ENCODE data around the gene PLAC9.

Gene PLAC9

DNA sequence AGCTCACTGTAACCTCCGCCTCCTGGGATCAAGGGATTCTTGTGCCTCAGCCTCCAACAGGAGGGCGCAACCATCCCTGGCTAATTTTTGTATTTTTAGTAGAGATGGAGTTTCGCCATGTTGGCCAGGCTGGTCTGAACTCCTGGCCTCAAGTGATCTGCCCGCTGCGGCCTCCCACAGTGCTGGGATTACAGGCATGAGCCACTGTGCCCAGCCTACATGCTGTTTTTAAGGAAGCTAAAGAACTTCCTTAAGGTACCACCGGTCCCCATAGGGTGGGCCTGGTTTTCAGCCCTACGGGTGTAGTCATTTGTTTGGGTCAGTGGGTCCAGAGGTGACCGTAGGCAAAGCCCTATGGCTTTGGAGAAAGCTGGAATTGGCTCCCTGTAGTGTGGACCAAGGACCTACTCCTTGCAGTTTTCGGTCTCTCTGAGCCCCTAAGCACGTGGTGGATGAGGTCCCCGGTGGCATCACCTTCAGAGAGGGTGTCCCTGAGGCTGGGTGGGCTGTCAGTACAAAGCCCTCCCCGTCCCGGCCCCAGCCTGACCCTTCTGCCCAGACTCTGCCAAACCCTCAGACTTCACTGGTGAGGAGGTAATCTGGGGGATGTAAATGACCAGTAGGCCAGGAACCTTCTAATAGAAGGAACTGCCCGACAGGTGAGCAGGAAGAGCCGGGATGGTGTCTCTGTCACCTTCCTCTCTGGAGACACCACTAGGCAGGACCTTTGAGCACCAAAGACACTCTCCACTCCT, 42.3 kb downstream of the PLAC9 start:
- POLR2A ChIA-PET = no interaction called here

DNA sequence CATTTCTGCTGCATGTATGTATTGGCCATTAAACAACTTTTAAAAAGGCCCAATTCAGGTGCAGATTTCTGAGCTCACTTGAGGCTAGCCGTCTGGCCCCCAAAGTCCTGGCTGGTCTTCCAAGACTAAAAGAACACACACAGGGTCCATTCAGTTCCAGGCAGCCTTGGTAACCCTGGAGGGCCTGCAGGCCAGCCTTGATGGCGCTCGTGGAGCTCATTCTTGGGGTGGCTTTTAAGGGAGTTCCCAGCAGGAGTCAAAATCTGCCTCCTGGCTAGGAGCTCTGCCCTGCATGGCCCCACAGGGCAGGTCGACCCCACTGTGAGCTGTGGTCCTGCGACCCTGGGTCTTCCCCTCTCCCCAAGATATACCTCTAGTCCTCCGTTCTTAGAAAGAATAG, 44.0 kb downstream of the PLAC9 start:
- ChIA-PET POLR2A (no interaction called here), CTCF (interaction anchor here (1.6 to 3.8 kb wide), 4 partner anchors 9 to 33 kb away, joined by 5 to 17 read pairs (median 8); no protein-coding TSS in a partner anchor)
- DNase-seq (ENCODE audit: low read depth, low spot score) = no peak
- no peak overlapping the region for H3K4me3 ChIP-seq (ENCODE audit: low read depth, low read length)
- TF ChIP-seq, protein P1, sequence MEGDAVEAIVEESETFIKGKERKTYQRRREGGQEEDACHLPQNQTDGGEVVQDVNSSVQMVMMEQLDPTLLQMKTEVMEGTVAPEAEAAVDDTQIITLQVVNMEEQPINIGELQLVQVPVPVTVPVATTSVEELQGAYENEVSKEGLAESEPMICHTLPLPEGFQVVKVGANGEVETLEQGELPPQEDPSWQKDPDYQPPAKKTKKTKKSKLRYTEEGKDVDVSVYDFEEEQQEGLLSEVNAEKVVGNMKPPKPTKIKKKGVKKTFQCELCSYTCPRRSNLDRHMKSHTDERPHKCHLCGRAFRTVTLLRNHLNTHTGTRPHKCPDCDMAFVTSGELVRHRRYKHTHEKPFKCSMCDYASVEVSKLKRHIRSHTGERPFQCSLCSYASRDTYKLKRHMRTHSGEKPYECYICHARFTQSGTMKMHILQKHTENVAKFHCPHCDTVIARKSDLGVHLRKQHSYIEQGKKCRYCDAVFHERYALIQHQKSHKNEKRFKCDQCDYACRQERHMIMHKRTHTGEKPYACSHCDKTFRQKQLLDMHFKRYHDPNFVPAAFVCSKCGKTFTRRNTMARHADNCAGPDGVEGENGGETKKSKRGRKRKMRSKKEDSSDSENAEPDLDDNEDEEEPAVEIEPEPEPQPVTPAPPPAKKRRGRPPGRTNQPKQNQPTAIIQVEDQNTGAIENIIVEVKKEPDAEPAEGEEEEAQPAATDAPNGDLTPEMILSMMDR (IDR thresholded peaks at IDR 0.05; ENCODE audit: insufficient read depth, low read length, missing control alignments) = no peak

More for the DNA sequence above, 42.3 kb downstream of the PLAC9 start:
- DNase-seq (ENCODE audit: low read depth, low spot score) = no peak
- H3K4me3 ChIP-seq (ENCODE audit: low read depth, low read length) = no peak overlapping the region
- CTCF ChIA-PET = interaction anchor here (1.0 to 2.7 kb wide), 2 partner anchors 10 to 12 kb away, joined by 3 to 11 read pairs; no protein-coding TSS in a partner anchor
- TF ChIP-seq, protein P1 (IDR thresholded peaks at IDR 0.05; ENCODE audit: insufficient read depth, low read length, missing control alignments) = no peak

DNA sequence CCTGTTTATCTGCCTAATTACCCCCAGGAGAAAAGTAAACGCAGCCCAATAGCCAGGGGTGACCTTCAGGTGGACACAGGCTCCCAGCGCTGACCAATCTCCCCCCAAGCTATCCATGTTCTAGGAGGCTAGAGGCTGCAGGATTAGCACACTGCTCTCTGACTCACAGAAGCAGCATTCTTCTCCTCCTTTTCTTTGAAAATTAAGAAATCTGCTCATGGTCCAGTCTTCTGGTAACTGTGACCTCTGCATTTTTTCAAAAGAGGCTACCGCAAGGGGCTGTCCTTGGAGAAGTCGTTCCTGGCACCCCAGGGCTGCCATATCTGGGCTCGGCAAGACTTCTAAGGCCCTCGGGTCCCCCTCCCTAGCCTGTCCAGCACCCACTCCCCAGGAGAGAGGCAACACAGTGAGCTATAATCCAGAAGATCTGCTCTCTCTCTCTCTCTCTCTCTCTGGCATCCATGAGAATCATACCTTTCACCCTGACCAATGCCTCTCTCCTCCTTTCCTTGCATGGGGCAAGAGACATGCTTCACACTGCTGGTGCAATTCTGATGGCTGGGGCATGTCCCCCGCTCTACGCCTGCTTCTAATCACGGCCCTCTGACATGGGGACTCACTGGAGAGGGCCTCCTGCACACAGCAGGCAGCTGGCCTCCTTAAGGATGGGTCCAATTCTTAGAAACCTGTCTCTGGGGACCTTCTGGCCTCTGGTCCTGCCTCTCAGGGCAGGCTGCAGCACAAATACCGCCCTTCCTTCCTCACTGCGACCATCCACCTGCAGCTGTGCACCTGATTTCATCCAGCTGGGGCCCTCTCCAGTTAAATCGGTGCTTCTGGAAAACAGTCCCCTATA, 45.5 kb downstream of the PLAC9 start:
- ChIA-PET CTCF (interaction anchor here (2.4 to 3.8 kb wide), 2 partner anchors 10 to 13 kb away, joined by 8 to 17 read pairs; no protein-coding TSS in a partner anchor), POLR2A (interaction anchor here (0.6 kb wide), 1 partner anchor 23 kb away, joined by 3 read pairs; no protein-coding TSS in a partner anchor)
- no peak overlapping the region for H3K4me3 ChIP-seq (ENCODE audit: low read depth, low read length)
- TF ChIP-seq, protein P1 (IDR thresholded peaks at IDR 0.05; ENCODE audit: insufficient read depth, low read length, missing control alignments) = no peak
- DNase-seq (ENCODE audit: low read depth, low spot score) = no peak

DNA sequence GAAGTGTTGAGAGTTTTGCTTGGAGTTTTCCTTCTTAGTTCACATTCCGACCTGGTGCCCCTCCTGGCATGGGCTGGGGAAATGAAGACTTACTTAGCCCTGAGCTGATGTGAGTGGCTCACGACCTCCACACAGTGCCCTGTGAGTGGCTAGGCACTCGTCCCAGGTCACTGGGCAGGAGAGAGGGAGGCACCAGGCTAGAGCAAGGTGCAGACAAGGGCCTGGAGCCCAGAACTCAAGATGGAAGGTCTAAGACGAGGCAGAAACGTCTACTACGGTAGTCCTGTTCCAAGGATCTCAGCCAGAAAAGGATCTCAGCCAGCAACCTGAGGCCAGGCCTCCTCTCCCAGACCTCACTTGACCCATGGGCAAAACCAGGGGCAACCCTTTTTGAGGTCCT, 50.5 kb downstream of the PLAC9 start:
- H3K4me3 ChIP-seq (ENCODE audit: low read depth, low read length) = no peak overlapping the region
- CTCF ChIA-PET = interaction anchor here (0.8 to 2.4 kb wide), 3 partner anchors 21 to 40 kb away, joined by 3 to 7 read pairs (median 3); no protein-coding TSS in a partner anchor
- no peak for DNase-seq (ENCODE audit: low read depth, low spot score)
- POLR2A ChIA-PET = interaction anchor here (0.6 kb wide), 1 partner anchor 66 kb away, joined by 3 read pairs; no protein-coding TSS in a partner anchor
- TF ChIP-seq, protein P1 (IDR thresholded peaks at IDR 0.05; ENCODE audit: insufficient read depth, low read length, missing control alignments) = no peak

DNA sequence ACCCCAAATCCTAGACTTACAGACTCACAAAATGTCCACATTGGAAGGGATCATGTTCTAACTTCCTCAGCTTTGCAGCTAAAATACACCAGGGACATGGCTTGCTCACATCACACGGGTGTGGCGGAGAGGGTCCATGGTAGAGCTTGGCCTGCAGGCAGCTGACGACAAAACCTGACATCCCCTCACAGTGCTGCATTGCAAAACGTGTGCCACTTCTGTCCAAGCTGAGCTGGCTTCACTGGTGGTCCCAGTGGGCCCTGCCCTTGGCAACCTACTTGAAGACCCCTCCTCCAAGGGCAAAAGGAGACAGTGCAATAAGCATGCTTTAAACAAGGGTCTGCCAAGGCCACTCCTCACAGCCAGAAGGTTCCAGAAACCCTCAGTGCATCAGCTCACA, 50.9 kb downstream of the PLAC9 start:
- CTCF ChIA-PET = interaction anchor here (0.8 to 2.4 kb wide), 3 partner anchors 21 to 40 kb away, joined by 3 to 7 read pairs (median 3); no protein-coding TSS in a partner anchor

More for the DNA sequence above, 50.9 kb downstream of the PLAC9 start:
- POLR2A ChIA-PET = interaction anchor here (0.6 kb wide), 2 partner anchors 22 to 66 kb away, joined by 3 to 4 read pairs; partner anchors contain the start of gene ANXA11
- DNase-seq (ENCODE audit: low read depth, low spot score) = no peak
- H3K4me3 ChIP-seq (ENCODE audit: low read depth, low read length) = no peak overlapping the region
- TF ChIP-seq, protein P1 (IDR thresholded peaks at IDR 0.05; ENCODE audit: insufficient read depth, low read length, missing control alignments) = no peak
